Astrocyte of the cerebellum (primary cell): Measurements from ENCODE around the gene LRRFIP2.

Source experiments
- DNase-seq: peaks from one replicate; pipeline ENCODE4 v3.0.0-alpha.2; 2011; ENCODE audit warnings: low read depth
- H3K4me3 ChIP-seq: 2 replicates; pipeline ENCODE4 v1.5.1; 2011; ENCODE audit warnings: mild to moderate bottlenecking, low read depth, low read length, moderate library complexity
- in situ Hi-C: cut with HindIII; loops from 2 replicates; pipeline ENCODE4 v1.10.0; 2017; ENCODE audit warnings: low sequenced_read_pairs
- TF ChIP-seq, protein P1 (sequence below): IDR thresholded peaks from 2 replicates; pipeline ENCODE4 v1.5.1; 2012; ENCODE audit warnings: low read length, low read depth, moderate library complexity, mild to moderate bottlenecking; ENCODE audit errors: missing control alignments

The LRRFIP2 gene

DNA sequence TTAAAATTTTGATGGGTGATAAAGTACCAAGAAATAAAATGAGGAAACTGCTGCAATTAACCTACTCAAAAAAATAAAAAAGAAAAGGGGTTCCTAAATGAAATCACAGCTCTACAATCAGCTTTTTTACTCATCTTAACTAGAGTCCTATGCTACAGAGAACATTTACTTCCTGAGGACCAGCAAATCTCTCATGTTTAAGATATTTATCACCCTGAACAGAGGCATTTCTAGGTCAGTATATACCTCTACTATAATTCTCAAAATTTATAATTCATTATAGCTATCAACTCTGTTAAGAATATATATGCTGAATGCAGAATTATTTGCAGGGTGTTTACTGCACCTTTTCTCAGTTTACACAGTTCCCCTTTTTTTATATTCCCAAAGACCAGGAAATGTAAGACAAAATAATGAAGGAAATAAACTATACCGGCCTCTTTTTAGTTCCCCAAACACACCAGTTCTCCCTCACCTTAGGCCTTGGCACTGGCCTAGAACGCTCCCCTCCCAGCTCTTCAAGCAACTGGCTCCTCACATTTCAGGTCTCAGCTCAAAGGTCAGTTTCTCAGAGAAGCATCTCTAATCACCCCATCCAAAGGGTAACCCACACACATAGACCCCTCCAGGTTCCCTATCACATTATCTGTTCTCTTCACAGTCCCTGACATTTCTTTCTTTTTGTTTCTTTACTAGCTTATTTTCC, 71.1 kb downstream of the LRRFIP2 start:
- TF ChIP-seq, protein P1, sequence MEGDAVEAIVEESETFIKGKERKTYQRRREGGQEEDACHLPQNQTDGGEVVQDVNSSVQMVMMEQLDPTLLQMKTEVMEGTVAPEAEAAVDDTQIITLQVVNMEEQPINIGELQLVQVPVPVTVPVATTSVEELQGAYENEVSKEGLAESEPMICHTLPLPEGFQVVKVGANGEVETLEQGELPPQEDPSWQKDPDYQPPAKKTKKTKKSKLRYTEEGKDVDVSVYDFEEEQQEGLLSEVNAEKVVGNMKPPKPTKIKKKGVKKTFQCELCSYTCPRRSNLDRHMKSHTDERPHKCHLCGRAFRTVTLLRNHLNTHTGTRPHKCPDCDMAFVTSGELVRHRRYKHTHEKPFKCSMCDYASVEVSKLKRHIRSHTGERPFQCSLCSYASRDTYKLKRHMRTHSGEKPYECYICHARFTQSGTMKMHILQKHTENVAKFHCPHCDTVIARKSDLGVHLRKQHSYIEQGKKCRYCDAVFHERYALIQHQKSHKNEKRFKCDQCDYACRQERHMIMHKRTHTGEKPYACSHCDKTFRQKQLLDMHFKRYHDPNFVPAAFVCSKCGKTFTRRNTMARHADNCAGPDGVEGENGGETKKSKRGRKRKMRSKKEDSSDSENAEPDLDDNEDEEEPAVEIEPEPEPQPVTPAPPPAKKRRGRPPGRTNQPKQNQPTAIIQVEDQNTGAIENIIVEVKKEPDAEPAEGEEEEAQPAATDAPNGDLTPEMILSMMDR, result no peak
- no peak overlapping the region for H3K4me3 ChIP-seq
- in situ Hi-C loops, result no loop called here
- no peak for DNase-seq

- TF ChIP-seq, protein P1, result no peak
- no peak overlapping the region for H3K4me3 ChIP-seq
- in situ Hi-C loops, result no loop called here
- DNase-seq, result no peak
Measured at GRCh38 chr3:37100411-37100810, 74.0 kb downstream of the LRRFIP2 start.

DNA sequence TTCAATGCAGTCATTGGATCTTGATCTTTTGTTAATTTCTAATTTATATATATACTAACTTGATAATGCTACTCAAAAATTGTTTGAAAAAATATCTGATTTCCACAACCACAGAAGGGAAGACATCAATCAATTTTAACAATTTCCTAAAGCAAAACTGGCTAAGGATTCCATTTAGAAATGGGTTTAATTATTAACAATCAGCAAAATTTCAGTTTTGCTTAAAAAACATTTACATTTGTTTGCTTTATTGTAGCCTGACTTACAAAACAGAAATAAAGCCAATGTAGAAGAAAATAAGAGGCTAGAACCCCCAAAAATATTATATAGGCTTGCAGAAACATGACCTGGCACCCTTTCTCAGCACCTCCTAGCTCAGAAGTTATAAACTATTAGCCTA, 74.9 kb downstream of the LRRFIP2 start:
- in situ Hi-C loops, result no loop called here
- H3K4me3 ChIP-seq, result no peak overlapping the region
- TF ChIP-seq, protein P1, result no peak
- DNase-seq, result no peak

GRCh38 chr3:37098884-37099283, 75.5 kb downstream of the LRRFIP2 start:
- no peak for DNase-seq
- in situ Hi-C loops, result no loop called here
- H3K4me3 ChIP-seq, result no peak overlapping the region
- TF ChIP-seq, protein P1, result no peak

GRCh38 chr3:37097776-37098175, 76.6 kb downstream of the LRRFIP2 start:
- TF ChIP-seq, protein P1, result no peak
- no peak for DNase-seq
- in situ Hi-C loops, result no loop called here
- no peak overlapping the region for H3K4me3 ChIP-seq

DNA sequence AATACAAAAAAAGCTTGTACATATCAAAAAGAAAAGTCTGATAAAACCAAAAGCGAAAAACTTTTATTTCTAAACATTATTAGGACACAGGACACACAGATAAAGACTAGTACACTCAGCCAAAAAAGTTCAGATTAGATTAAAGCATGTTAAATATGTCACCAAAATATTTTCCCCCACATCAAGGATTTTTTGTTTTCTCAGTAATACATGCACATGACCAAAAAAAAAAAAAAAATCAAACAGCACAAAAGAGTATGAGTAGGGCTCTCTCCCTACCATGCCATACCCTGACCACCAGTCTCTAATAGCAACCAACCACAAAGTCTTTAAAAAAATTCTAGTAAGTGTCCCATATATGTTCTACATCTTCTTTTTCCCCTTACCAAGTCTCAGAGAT, 77.4 kb downstream of the LRRFIP2 start:
- H3K4me3 ChIP-seq, result no peak overlapping the region
- in situ Hi-C loops, result no loop called here
- DNase-seq, result no peak
- TF ChIP-seq, protein P1, result no peak
